Measurements from ENCODE around the gene LHFPL5. TPM values are rescaled to one million over a fixed set of nuclear protein-coding genes. Genes with fewer than 3 reads are reported as not detected.

The LHFPL5 gene
- total RNA-seq, 1 experiment from 2014 or later: 0.71 TPM

- TF ChIP-seq ZBTB33 (IDR thresholded peaks at IDR 0.05; ENCODE audit: extremely low read depth, insufficient replicate concordance, low read length): no peak
- no peak for TF ChIP-seq EGR1 (IDR thresholded peaks at IDR 0.05; ENCODE audit: low read depth)
- no peak for TF ChIP-seq RAD21 (IDR thresholded peaks at IDR 0.05; ENCODE audit: low read depth)
- no peak for TF ChIP-seq EZH2phosphoT487 (IDR thresholded peaks at IDR 0.05; ENCODE audit: borderline replicate concordance)
- TF ChIP-seq POLR2AphosphoS5 (IDR thresholded peaks at IDR 0.05; ENCODE audit: low read depth, low read length): no peak
- TF ChIP-seq SRF (IDR thresholded peaks at IDR 0.05; ENCODE audit: low read depth): no peak
- no peak for TF ChIP-seq CTCF (IDR thresholded peaks at IDR 0.05 in 2 of 3, conservative IDR thresholded peaks at IDR 0.05 in 1 of 3; ENCODE audit: borderline replicate concordance in 1 of 3, insufficient read depth in 1 of 3, low read depth in 2 of 3, low read length in 2 of 3)
- TF ChIP-seq ZFX (IDR thresholded peaks at IDR 0.05): no peak
- TF ChIP-seq FOSL1 (IDR thresholded peaks at IDR 0.05; ENCODE audit: low read depth): no peak
- no peak for TF ChIP-seq MAX (IDR thresholded peaks at IDR 0.05)
- TF ChIP-seq ZNF274 (IDR thresholded peaks at IDR 0.05; ENCODE audit: low read depth, low read length): no peak
Measured at GRCh38 chr6:35759426-35759825, 45.7 kb upstream of the LHFPL5 start (continued).

- ChIA-PET RAD21 (ENCODE audit: low non-redundant PET in 1 of 2, low total read pairs in 2 of 2, uncharacterized antibody in 2 of 2, unreplicated experiment in 2 of 2) (no interaction called here), CTCF (no interaction called here), POLR2A (no interaction called here)
- H3K4me3 ChIP-seq (replicated peaks in 1 of 2; ENCODE audit: low read depth in 1 of 2, low read length in 2 of 2): no peak overlapping the region
- no peak overlapping the region for H3K27ac ChIP-seq (ENCODE audit: low read depth, low read length)
- H3K9me2 ChIP-seq (ENCODE audit: insufficient read depth): no peaks in the 10 kb centered on the region
- BruUV-seq (replicated peaks): no TSS peak
- H3K79me2 ChIP-seq (ENCODE audit: insufficient read depth, low read length): no peaks in the 10 kb centered on the region
- no peak for TF ChIP-seq ELF1 (IDR thresholded peaks at IDR 0.05; ENCODE audit: borderline replicate concordance, low read depth)
- no peak for TF ChIP-seq FOSL1 (IDR thresholded peaks at IDR 0.05; ENCODE audit: low read depth)
- TF ChIP-seq SRF (IDR thresholded peaks at IDR 0.05; ENCODE audit: low read depth): no peak
- TF ChIP-seq CTCF (IDR thresholded peaks at IDR 0.05 in 2 of 3, conservative IDR thresholded peaks at IDR 0.05 in 1 of 3; ENCODE audit: borderline replicate concordance in 1 of 3, insufficient read depth in 1 of 3, low read depth in 2 of 3, low read length in 2 of 3): no peak
- no peak for TF ChIP-seq YY1 (IDR thresholded peaks at IDR 0.05; ENCODE audit: extremely low read depth, insufficient replicate concordance, low read depth, low read length)
- no peak for TF ChIP-seq MAX (IDR thresholded peaks at IDR 0.05)
- no peak for TF ChIP-seq EGR1 (IDR thresholded peaks at IDR 0.05; ENCODE audit: low read depth)
- TF ChIP-seq ZBTB33 (IDR thresholded peaks at IDR 0.05; ENCODE audit: extremely low read depth, insufficient replicate concordance, low read length): no peak
- TF ChIP-seq SP1 (IDR thresholded peaks at IDR 0.05; ENCODE audit: low read depth): no peak
- no peak overlapping the region for H3K9ac ChIP-seq (ENCODE audit: low read length)
- no peak overlapping the region for H2AFZ ChIP-seq (ENCODE audit: low read depth, low read length, poor library complexity, severe bottlenecking)
- H4K20me1 ChIP-seq (ENCODE audit: insufficient read depth): no peaks in the 10 kb centered on the region
- H3K4me2 ChIP-seq (ENCODE audit: low read length): no peak overlapping the region
- peaks cover 0 to 5% of the 10 kb centered on the region in 2 experiments; a peak in 1 of 4 replicates for H3K4me1 ChIP-seq (ENCODE audit: control insufficient read depth in 1 of 2, insufficient read depth in 2 of 2, low read length in 2 of 2)
- intact Hi-C loops (cut with micrococcal nuclease): no loop called here
- H3K9me3 ChIP-seq (ENCODE audit: control insufficient read depth in 1 of 2, insufficient read depth in 1 of 2, low read depth in 1 of 2, low read length in 2 of 2): no peaks in the 10 kb centered on the region
- 0 out of 2 replicates have a peak, but pooled peaks cover 13% of the 10 kb centered on the region for H3K27me3 ChIP-seq (ENCODE audit: insufficient read depth, low read length)
- ATAC-seq (no peak), DNase-seq (ENCODE audit: low read depth, low spot score) (no peak)
- H3K36me3 ChIP-seq (ENCODE audit: control insufficient read depth in 1 of 2, insufficient read depth in 2 of 2, low read length in 2 of 2): no peaks in the 10 kb centered on the region
Measured at GRCh38 chr6:35765739-35766138, 39.4 kb upstream of the LHFPL5 start.
